K562 (cell line): ENCODE data around the gene NLRP5. TPM values are rescaled to one million over a fixed set of nuclear protein-coding genes. Genes with fewer than 3 reads are reported as not detected.

Source experiments
- ATF1 ChIP-seq, 2 experiments: fragments of 450-650 bp in 1 of 2; IDR thresholded peaks; 2 replicates each; pipeline ENCODE4 v1.6.1; 2016; ENCODE audit warnings: missing compliant biosample characterization in 1 of 2, missing genetic modification characterization in 1 of 2
- BCL6 ChIP-seq: fragments of 250-450 bp; sonication (Bioruptor Pico); IDR thresholded peaks from 2 replicates; pipeline ENCODE4 v1.4.0; 2020
- JUND ChIP-seq, 2 experiments: IDR thresholded peaks; 2 replicates in 1 of 2; 3 replicates in 1 of 2; pipeline ENCODE4 v1.6.1; 2011; ENCODE audit warnings: borderline replicate concordance in 2 of 2, low read depth in 2 of 2, low read length in 2 of 2, improper control_type of control experiment in 1 of 2, missing biosample characterization in 1 of 2, missing genetic modification characterization in 1 of 2, missing genetic modification reagents in 1 of 2
- LARP7 ChIP-seq: fragments of 450-650 bp; IDR thresholded peaks from 2 replicates; pipeline ENCODE4 v1.6.1; 2016
- NFIC ChIP-seq: fragments of 450-650 bp; IDR thresholded peaks from 2 replicates; pipeline ENCODE4 v1.6.1; 2017; ENCODE audit warnings: mild to moderate bottlenecking, inconsistent platforms
- PHF21A ChIP-seq: fragments of 450-650 bp; IDR thresholded peaks from 2 replicates; pipeline ENCODE4 v1.6.1; 2017; ENCODE audit warnings: low read depth, borderline replicate concordance
- PURB ChIP-seq: sonication (generic); formaldehyde crosslinking; IDR thresholded peaks from 2 replicates; pipeline ENCODE4 v1.9.0; 2021; ENCODE audit warnings: low read depth, mild to moderate bottlenecking, missing genetic modification reagents
- SRF ChIP-seq, 2 experiments: fragments of 250-450, 450-650 bp in 1 of 2; sonication (Bioruptor Pico) in 1 of 2; sonication (generic) in 1 of 2; formaldehyde crosslinking; IDR thresholded peaks; 2 replicates each; pipeline versions ENCODE4 v1.5.0 to v1.5.1; 2020 to 2022; ENCODE audit warnings: mild to moderate bottlenecking in 1 of 2, missing genetic modification reagents in 1 of 2
- ZBTB7A ChIP-seq: IDR thresholded peaks from 2 replicates; pipeline ENCODE4 v1.6.1; 2011; ENCODE audit warnings: low read depth, mild to moderate bottlenecking, low read length, moderate library complexity, borderline replicate concordance; ENCODE audit not compliant: control insufficient read depth
- ZFP1 ChIP-seq: fragments of 450-650 bp; formaldehyde crosslinking; IDR thresholded peaks from 2 replicates; pipeline ENCODE4 v1.4.0; 2020; ENCODE audit warnings: mild to moderate bottlenecking, mixed read lengths
- ZNF197 ChIP-seq: fragments of 200-800 bp; sonication (Bioruptor generic); IDR thresholded peaks from 2 replicates; pipeline ENCODE4 v1.6.1; 2016; ENCODE audit warnings: low read depth, missing genetic modification characterization, missing compliant biosample characterization
- polyA plus RNA-seq, 8 experiments: library from polyadenylated mRNA; depleted of rRNA in 4 of 8; stranded (reverse) in 5 of 8; unstranded in 3 of 8; fragments of >200 nt; fragmentation: Nextera tagmentation in 2 of 8; fragmentation: Illumina TruSeq in 1 of 8; extraction: Ambion mirVana in 2 of 8; extraction: Trizol in 1 of 8; gene quantifications; 2 replicates each; pipeline versions ENCODE4 v1.2.1 to v1.2.3, GENCODE V29; 2011 to 2014; ENCODE audit warnings: inconsistent platforms in 1 of 8, missing spikeins in 1 of 8
- total RNA-seq, 7 experiments: library from RNA; depleted of rRNA in 6 of 7; stranded (reverse); fragments of >200 nt in 6 of 7; fragmentation: Illumina TruSeq in 2 of 7; extraction: Trizol in 2 of 7; gene quantifications; 2 replicates each; pipeline versions ENCODE4 v1.2.1 to v1.2.3, GENCODE V29; 2011 to 2021; ENCODE audit warnings: low replicate concordance in 1 of 7
- TF ChIP-seq, protein P1 (sequence below): fragments of 200-800 bp; sonication (Bioruptor generic); IDR thresholded peaks from 2 replicates; pipeline ENCODE4 v1.6.1; 2016; ENCODE audit warnings: missing genetic modification characterization, missing compliant biosample characterization
- TF ChIP-seq, protein P2 (sequence below): sonication (generic); formaldehyde crosslinking; IDR thresholded peaks from 2 replicates; pipeline ENCODE4 v1.8.0; 2022; ENCODE audit warnings: missing genetic modification reagents, mild to moderate bottlenecking, moderate library complexity, borderline replicate concordance
- TF ChIP-seq, protein P3 (sequence below), 3 experiments: IDR thresholded peaks in 2 of 3; conservative IDR thresholded peaks in 1 of 3; 2 replicates each; pipeline ENCODE4 v1.5.1; 2011 to 2012; ENCODE audit warnings: low read length in 3 of 3, mild to moderate bottlenecking in 3 of 3, control low read depth in 2 of 3, improper control_type of control experiment in 1 of 3, inconsistent platforms in 1 of 3, low read depth in 1 of 3, mixed read lengths in 1 of 3, moderate library complexity in 1 of 3; ENCODE audit not compliant: insufficient read depth in 2 of 3
- TF ChIP-seq, protein P4 (sequence below): fragments of 250-450 bp; sonication (Bioruptor Pico); IDR thresholded peaks from 2 replicates; pipeline ENCODE4 v1.8.0; 2021; ENCODE audit warnings: mild to moderate bottlenecking, moderate library complexity

The NLRP5 gene
- total and polyA plus RNA-seq, 9 of the 15 experiments (the other 6 are each of a cell fraction or from before 2014, with no cell fraction given), result 0.04 to 0.07 TPM; not detected in 7

DNA sequence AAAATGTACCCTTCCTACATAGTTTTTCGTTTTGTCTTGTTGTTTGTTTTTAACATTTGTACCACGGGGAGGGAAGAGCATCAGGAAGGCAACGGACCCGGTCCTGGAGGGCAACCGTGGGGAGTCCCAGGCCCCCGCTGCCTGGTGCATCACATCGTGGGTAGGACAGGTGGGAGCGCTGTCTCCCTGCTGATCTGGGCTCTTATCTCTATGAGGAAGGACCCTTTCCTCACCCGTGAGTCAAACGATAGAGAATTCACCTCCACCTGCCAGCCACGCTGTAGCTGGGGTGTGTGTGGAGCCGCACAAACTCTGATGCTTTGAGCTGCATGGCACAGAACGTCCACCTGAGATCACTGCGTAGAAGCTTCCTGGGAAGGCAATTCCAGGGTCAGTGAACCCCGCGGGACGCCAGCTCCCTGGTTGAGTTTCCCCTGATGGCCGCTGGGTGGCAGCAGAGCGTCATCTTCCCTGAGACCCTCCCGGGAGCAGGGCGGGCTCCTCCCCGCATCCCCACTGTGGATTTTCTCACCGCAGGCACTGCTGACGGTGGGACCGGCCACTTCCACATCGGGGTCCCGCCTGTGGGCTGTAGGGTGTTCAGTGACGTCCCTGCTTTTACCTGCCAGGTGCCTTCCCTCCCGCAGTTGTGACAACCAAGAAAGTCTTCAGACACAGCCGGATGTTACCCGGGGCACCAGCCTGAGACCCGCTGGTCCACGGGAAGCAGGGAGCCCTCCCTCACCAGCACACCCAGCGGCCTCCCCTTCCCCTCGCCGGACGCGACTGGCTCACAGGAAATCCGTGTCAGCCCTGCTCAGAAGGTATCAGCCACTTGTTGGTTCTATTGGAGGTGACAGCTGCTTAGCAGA, 79.8 kb downstream of the NLRP5 start (continued):
- TF ChIP-seq ZBTB7A (peak; percentile 59; the same call in 1 of the 2 replicates), ATF1 (CRISPR knock-in tag; IDR thresholded peaks at IDR 0.05) (no peak), ATF1 (tag; IDR thresholded peaks at IDR 0.05) (no peak), ZFP1 (CRISPR knock-in tag) (no peak), PURB (CRISPR knock-in tag) (no peak), ZNF197 (CRISPR knock-in tag) (no peak), BCL6 (CRISPR knock-in tag) (no peak), LARP7 (no peak), NFIC (no peak), SRF (CRISPR knock-in tag; IDR thresholded peaks at IDR 0.05) (no peak), PHF21A (no peak), JUND (IDR thresholded peaks at IDR 0.05; ENCODE audit: borderline replicate concordance, low read depth, low read length) (0 out of 2 replicates have a peak, but pooled peaks have one; percentile 8), JUND (tag; IDR thresholded peaks at IDR 0.05; ENCODE audit: borderline replicate concordance, low read depth, low read length) (no peak)
- TF ChIP-seq, protein P1, sequence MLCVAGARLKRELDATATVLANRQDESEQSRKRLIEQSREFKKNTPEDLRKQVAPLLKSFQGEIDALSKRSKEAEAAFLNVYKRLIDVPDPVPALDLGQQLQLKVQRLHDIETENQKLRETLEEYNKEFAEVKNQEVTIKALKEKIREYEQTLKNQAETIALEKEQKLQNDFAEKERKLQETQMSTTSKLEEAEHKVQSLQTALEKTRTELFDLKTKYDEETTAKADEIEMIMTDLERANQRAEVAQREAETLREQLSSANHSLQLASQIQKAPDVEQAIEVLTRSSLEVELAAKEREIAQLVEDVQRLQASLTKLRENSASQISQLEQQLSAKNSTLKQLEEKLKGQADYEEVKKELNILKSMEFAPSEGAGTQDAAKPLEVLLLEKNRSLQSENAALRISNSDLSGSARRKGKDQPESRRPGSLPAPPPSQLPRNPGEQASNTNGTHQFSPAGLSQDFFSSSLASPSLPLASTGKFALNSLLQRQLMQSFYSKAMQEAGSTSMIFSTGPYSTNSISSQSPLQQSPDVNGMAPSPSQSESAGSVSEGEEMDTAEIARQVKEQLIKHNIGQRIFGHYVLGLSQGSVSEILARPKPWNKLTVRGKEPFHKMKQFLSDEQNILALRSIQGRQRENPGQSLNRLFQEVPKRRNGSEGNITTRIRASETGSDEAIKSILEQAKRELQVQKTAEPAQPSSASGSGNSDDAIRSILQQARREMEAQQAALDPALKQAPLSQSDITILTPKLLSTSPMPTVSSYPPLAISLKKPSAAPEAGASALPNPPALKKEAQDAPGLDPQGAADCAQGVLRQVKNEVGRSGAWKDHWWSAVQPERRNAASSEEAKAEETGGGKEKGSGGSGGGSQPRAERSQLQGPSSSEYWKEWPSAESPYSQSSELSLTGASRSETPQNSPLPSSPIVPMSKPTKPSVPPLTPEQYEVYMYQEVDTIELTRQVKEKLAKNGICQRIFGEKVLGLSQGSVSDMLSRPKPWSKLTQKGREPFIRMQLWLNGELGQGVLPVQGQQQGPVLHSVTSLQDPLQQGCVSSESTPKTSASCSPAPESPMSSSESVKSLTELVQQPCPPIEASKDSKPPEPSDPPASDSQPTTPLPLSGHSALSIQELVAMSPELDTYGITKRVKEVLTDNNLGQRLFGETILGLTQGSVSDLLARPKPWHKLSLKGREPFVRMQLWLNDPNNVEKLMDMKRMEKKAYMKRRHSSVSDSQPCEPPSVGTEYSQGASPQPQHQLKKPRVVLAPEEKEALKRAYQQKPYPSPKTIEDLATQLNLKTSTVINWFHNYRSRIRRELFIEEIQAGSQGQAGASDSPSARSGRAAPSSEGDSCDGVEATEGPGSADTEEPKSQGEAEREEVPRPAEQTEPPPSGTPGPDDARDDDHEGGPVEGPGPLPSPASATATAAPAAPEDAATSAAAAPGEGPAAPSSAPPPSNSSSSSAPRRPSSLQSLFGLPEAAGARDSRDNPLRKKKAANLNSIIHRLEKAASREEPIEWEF (CRISPR knock-in tag), result no peak
- TF ChIP-seq, protein P2, sequence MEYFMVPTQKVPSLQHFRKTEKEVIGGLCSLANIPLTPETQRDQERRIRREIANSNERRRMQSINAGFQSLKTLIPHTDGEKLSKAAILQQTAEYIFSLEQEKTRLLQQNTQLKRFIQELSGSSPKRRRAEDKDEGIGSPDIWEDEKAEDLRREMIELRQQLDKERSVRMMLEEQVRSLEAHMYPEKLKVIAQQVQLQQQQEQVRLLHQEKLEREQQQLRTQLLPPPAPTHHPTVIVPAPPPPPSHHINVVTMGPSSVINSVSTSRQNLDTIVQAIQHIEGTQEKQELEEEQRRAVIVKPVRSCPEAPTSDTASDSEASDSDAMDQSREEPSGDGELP (CRISPR knock-in tag), result peak; percentile 25; the same call in 1 of the 2 replicates
- TF ChIP-seq, protein P3, sequence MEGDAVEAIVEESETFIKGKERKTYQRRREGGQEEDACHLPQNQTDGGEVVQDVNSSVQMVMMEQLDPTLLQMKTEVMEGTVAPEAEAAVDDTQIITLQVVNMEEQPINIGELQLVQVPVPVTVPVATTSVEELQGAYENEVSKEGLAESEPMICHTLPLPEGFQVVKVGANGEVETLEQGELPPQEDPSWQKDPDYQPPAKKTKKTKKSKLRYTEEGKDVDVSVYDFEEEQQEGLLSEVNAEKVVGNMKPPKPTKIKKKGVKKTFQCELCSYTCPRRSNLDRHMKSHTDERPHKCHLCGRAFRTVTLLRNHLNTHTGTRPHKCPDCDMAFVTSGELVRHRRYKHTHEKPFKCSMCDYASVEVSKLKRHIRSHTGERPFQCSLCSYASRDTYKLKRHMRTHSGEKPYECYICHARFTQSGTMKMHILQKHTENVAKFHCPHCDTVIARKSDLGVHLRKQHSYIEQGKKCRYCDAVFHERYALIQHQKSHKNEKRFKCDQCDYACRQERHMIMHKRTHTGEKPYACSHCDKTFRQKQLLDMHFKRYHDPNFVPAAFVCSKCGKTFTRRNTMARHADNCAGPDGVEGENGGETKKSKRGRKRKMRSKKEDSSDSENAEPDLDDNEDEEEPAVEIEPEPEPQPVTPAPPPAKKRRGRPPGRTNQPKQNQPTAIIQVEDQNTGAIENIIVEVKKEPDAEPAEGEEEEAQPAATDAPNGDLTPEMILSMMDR (IDR thresholded peaks at IDR 0.05 in 2 of 3, conservative IDR thresholded peaks at IDR 0.05 in 1 of 3; ENCODE audit: insufficient read depth in 2 of 3, low read depth in 1 of 3, low read length in 3 of 3), result peak; percentile 82 to 92 (median 84)
- TF ChIP-seq, protein P4, sequence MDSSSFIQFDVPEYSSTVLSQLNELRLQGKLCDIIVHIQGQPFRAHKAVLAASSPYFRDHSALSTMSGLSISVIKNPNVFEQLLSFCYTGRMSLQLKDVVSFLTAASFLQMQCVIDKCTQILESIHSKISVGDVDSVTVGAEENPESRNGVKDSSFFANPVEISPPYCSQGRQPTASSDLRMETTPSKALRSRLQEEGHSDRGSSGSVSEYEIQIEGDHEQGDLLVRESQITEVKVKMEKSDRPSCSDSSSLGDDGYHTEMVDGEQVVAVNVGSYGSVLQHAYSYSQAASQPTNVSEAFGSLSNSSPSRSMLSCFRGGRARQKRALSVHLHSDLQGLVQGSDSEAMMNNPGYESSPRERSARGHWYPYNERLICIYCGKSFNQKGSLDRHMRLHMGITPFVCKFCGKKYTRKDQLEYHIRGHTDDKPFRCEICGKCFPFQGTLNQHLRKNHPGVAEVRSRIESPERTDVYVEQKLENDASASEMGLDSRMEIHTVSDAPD, result no peak
